ENCODE measurements around the gene INPP5B. TPM values are rescaled to one million over a fixed set of nuclear protein-coding genes. Genes with fewer than 3 reads are reported as not detected.

The INPP5B gene
- total RNA-seq, 1 experiment from 2014 or later: 12.1 TPM

DNA sequence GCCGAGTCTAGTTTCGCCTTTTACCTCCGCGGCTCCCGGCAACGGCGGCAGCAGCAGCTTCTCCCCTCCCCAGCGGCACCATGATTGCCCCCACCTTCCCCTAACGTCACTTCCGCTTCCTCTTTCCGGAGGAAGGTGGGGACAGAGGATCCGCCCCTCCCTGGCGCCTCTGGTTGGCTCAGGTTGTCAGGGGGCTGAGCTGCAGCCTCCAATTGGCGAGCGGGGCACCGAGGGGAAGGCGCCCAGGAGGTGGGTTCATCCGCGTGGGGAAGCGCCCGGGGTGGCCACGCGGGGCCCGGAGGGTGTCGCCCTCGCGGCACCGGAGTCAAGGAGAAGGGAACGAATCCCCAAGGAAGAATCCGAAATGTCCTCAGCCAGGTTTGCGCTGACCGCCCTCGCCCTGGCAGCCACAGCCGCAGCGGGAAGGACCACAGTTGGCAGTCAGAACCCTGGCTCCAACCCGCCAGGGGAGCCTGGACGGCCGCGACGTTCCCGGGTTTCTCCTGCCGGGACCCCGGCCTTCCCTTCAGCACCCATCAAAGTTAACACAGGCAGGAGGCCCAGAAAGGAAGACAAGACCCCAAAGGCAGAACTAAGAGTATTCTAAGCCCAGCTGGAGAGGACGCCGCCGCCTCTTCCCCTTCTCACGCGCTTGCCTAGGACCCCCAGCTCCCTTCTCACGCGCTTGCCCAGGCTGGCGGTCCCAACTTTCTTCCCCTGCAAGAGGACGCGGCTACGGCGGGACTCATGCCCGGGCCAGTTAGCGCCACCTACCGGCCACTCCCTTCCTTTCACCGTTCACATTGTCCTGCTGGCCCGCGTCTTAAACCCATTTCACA, 87.1 kb downstream of the INPP5B start, which contains the start of gene MTF1:
MTF1 (minus strand) TSS at position 86 of the 839 bp plus-strand sequence. CDS start 1,934 bp downstream, outside the sequence.
- H3K27me3 ChIP-seq (ENCODE audit: low read length): no peaks in the 10 kb centered on the region
- BruUV-seq (replicated peaks): TSS peak; percentile 94
- intact Hi-C loops (cut with micrococcal nuclease): loop anchor here (1.0 kb wide), 2 partner anchors 48 to 167 kb away; partner anchors contain the start of gene CDCA8
- H3K4me2 ChIP-seq (ENCODE audit: low read length): peak within 1 kb of the TSS; percentile 95
- peak; percentile 93 for ATAC-seq
- peak; percentile 97 for DNase-seq
- H3K4me1 ChIP-seq (ENCODE audit: insufficient read depth, low read length): peaks cover 35% of the 10 kb centered on the region
- H3K27ac ChIP-seq (ENCODE audit: low read length): peak within 1 kb of the TSS; percentile 90
- peaks cover 8% of the 10 kb centered on the region; the same call in 1 of the 2 replicates for H3K36me3 ChIP-seq (ENCODE audit: low read depth, low read length)
- H2AFZ ChIP-seq (ENCODE audit: low read length): peak within 1 kb of the TSS; percentile 92
- H4K20me1 ChIP-seq (ENCODE audit: low read length): no peaks in the 10 kb centered on the region
- H3K9me2 ChIP-seq (replicated peaks; ENCODE audit: low read length): no peaks in the 10 kb centered on the region
- peaks cover 40% of the 10 kb centered on the region for H3K79me2 ChIP-seq (ENCODE audit: low read length)
- H3K9ac ChIP-seq (ENCODE audit: low read length): peak within 1 kb of the TSS; percentile 99
- CTCF ChIA-PET: interaction anchor here (0.6 to 1.8 kb wide), 6 partner anchors 9 to 500 kb away, joined by 3 to 27 read pairs (median 4); partner anchors contain the start of genes C1orf122 and YRDC
- H3K9me3 ChIP-seq (ENCODE audit: low read length): no peaks in the 10 kb centered on the region
- peak within 1 kb of the TSS; percentile 92 for H3K4me3 ChIP-seq (ENCODE audit: low read length)
- peaks cover 4% of the 10 kb centered on the region for H3F3A ChIP-seq (ENCODE audit: low read length, unreplicated experiment)
- POLR2A ChIA-PET (ENCODE audit: unreplicated experiment): interaction anchor here (0.6 to 1.1 kb wide), 4 partner anchors 52 to 440 kb away, joined by 3 to 5 read pairs (median 4); partner anchors contain the start of gene YRDC
- TF ChIP-seq EZH2 (IDR thresholded peaks at IDR 0.05; ENCODE audit: low read length, unreplicated experiment): no peak
- TF ChIP-seq, protein P1, sequence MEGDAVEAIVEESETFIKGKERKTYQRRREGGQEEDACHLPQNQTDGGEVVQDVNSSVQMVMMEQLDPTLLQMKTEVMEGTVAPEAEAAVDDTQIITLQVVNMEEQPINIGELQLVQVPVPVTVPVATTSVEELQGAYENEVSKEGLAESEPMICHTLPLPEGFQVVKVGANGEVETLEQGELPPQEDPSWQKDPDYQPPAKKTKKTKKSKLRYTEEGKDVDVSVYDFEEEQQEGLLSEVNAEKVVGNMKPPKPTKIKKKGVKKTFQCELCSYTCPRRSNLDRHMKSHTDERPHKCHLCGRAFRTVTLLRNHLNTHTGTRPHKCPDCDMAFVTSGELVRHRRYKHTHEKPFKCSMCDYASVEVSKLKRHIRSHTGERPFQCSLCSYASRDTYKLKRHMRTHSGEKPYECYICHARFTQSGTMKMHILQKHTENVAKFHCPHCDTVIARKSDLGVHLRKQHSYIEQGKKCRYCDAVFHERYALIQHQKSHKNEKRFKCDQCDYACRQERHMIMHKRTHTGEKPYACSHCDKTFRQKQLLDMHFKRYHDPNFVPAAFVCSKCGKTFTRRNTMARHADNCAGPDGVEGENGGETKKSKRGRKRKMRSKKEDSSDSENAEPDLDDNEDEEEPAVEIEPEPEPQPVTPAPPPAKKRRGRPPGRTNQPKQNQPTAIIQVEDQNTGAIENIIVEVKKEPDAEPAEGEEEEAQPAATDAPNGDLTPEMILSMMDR (conservative IDR thresholded peaks at IDR 0.05; ENCODE audit: low read depth, low read length): peak; percentile 91

GRCh38 chr1:37858931-37859506, 87.8 kb downstream of the INPP5B start:
- Histone ChIP-seq H3K4me1 (ENCODE audit: insufficient read depth, low read length) (peaks cover 35% of the 10 kb centered on the region), H3K9me3 (ENCODE audit: low read length) (no peaks in the 10 kb centered on the region), H3K79me2 (ENCODE audit: low read length) (peaks cover 47% of the 10 kb centered on the region), H3K27me3 (ENCODE audit: low read length) (no peaks in the 10 kb centered on the region), H3K9ac (ENCODE audit: low read length) (peak overlapping the region; percentile 99), H3K4me2 (ENCODE audit: low read length) (peak overlapping the region; percentile 95), H3K4me3 (ENCODE audit: low read length) (peak overlapping the region; percentile 92), H2AFZ (ENCODE audit: low read length) (peak overlapping the region; percentile 92), H3F3A (ENCODE audit: low read length, unreplicated experiment) (peaks cover 4% of the 10 kb centered on the region), H3K27ac (ENCODE audit: low read length) (no peak overlapping the region; the same call in 1 of the 2 replicates), H3K9me2 (replicated peaks; ENCODE audit: low read length) (no peaks in the 10 kb centered on the region), H3K36me3 (ENCODE audit: low read depth, low read length) (peaks cover 12% of the 10 kb centered on the region; the same call in 1 of the 2 replicates), H4K20me1 (ENCODE audit: low read length) (no peaks in the 10 kb centered on the region)
- BruUV-seq (replicated peaks): TSS peak; percentile 71
- ATAC-seq (peak; percentile 2), DNase-seq (no peak)
- ChIA-PET POLR2A (ENCODE audit: unreplicated experiment) (interaction anchor here (0.7 to 1.1 kb wide), 3 partner anchors 51 to 439 kb away, joined by 3 to 5 read pairs (median 3); partner anchors contain the start of gene YRDC), CTCF (interaction anchor here (0.6 to 1.8 kb wide), 4 partner anchors 8 to 165 kb away, joined by 3 to 27 read pairs (median 4); partner anchors contain the start of genes C1orf122 and YRDC)
- no peak for TF ChIP-seq EZH2 (IDR thresholded peaks at IDR 0.05; ENCODE audit: low read length, unreplicated experiment)
- TF ChIP-seq EZH2phosphoT487 (IDR thresholded peaks at IDR 0.05; ENCODE audit: borderline replicate concordance, low read length): no peak
- TF ChIP-seq, protein P1 (conservative IDR thresholded peaks at IDR 0.05; ENCODE audit: low read depth, low read length): no peak
- intact Hi-C loops (cut with micrococcal nuclease): loop anchor here (1.0 kb wide), 2 partner anchors 48 to 167 kb away; partner anchors contain the start of gene CDCA8

Data from PC-3 (cell line).